Smooth muscle cell (in vitro differentiated cells): Measurements from ENCODE around the gene F7. TPM values are rescaled to one million over a fixed set of nuclear protein-coding genes. Genes with fewer than 3 reads are reported as not detected.
"Not testable (repeated sequence)": the region's sequence is repeated elsewhere in the genome, so short reads cannot be mapped to it uniquely, and the experiment has no call there.

Experiments
- DNase-seq: peaks from one replicate; lab custom pipeline; 2025; ENCODE audit not compliant: unreplicated experiment; lab: John Stamatoyannopoulos, UW
- H2AFZ ChIP-seq: fragments of 200-600 bp; sonication (generic); 2 replicates; pipeline ENCODE4 v1.6.0; 2016; ENCODE audit warnings: antibody characterized with exemption, low read depth, mild to moderate bottlenecking
- H3F3A ChIP-seq: fragments of 200-600 bp; sonication (generic); 2 replicates; pipeline ENCODE4 v1.6.0; 2017; ENCODE audit warnings: antibody characterized with exemption, low read depth
- H3K27ac ChIP-seq: fragments of 200-600 bp; sonication (generic); 2 replicates; pipeline ENCODE4 v1.5.1; 2016; ENCODE audit warnings: low read depth, mild to moderate bottlenecking
- H3K27me3 ChIP-seq: fragments of 200-600 bp; sonication (generic); 2 replicates; pipeline ENCODE4 v1.6.1; 2016; ENCODE audit warnings: low read depth, mild to moderate bottlenecking
- H3K36me3 ChIP-seq: fragments of 200-600 bp; sonication (generic); 2 replicates; pipeline ENCODE4 v1.5.1; 2016; ENCODE audit warnings: low read depth
- H3K4me1 ChIP-seq: fragments of 200-600 bp; sonication (generic); 2 replicates; pipeline ENCODE4 v1.5.1; 2016; ENCODE audit warnings: low read depth
- H3K4me2 ChIP-seq: fragments of 200-600 bp; sonication (generic); 2 replicates; pipeline ENCODE4 v1.6.0; 2016; ENCODE audit warnings: mild to moderate bottlenecking
- H3K4me3 ChIP-seq: fragments of 200-600 bp; sonication (generic); 2 replicates; pipeline ENCODE4 v1.5.1; 2016; ENCODE audit warnings: mild to moderate bottlenecking
- H3K79me2 ChIP-seq: fragments of 200-600 bp; sonication (generic); 2 replicates; pipeline ENCODE4 v1.6.0; 2016; ENCODE audit warnings: low read depth, mild to moderate bottlenecking
- H3K9ac ChIP-seq: fragments of 200-600 bp; sonication (generic); 2 replicates; pipeline ENCODE4 v1.6.0; 2016; ENCODE audit warnings: low read depth
- H3K9me3 ChIP-seq: fragments of 200-600 bp; sonication (generic); replicated peaks from 2 replicates; pipeline ENCODE4 v1.5.1; 2016; ENCODE audit warnings: low read depth
- H4K20me1 ChIP-seq: fragments of 200-600 bp; sonication (generic); 2 replicates; pipeline ENCODE4 v1.6.0; 2016; ENCODE audit warnings: low read depth
- WGBS: methylation state at CpG from one replicate; pipeline ENCODE4 v1.1.7; 2016; ENCODE audit warnings: low lambda C conversion rate; 5-methylcytosine and 5-hydroxymethylcytosine counted together
- polyA plus RNA-seq: library from polyadenylated mRNA; unstranded; fragments of >200 nt; fragmentation: Nextera tagmentation; extraction: Ambion mirVana; gene quantifications from 2 replicates; pipeline ENCODE4 v1.2.1, GENCODE V29; 2016
- total RNA-seq: library from RNA; depleted of rRNA; stranded (reverse); fragments of >200 nt; gene quantifications from 2 replicates; pipeline ENCODE4 v1.2.3, GENCODE V29; 2014
- TF ChIP-seq, protein P1 (sequence below): fragments of 200-600 bp; sonication (generic); IDR thresholded peaks from 2 replicates; pipeline ENCODE4 v1.5.1; 2017; ENCODE audit warnings: borderline replicate concordance, mild to moderate bottlenecking, antibody characterized with exemption; ENCODE audit not compliant: insufficient read depth, poor library complexity, severe bottlenecking

Gene F7
- total and polyA plus RNA-seq, 2 experiments from 2014 or later, result 0.63 to 1.7 TPM

DNA sequence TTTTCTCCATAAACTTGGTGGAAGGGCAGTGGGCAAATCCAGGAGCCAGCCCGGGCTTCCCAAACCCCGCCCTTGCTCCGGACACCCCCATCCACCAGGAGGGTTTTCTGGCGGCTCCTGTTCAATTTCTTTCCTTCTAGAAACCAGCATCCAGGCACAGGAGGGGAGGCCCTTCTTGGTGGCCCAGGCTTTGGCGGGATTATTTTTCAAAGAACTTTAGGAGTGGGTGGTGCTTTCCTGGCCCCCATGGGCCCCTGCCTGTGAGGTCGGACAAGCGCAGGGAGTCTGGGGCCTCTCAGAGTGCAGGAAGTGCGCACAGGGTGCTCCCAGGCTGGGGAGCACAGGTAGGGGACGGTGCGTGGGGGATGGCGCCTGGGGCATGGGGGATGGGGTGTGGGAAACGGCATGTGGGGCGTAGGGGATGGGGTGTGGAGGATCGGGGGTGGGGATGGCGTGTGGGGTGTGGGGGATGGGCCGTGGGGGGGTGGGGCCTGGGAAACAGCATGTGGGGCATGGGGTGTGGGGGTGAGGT lies 396 bp downstream of the F7 start:
- Histone ChIP-seq H3K4me3 (no peak overlapping the region), H3K79me2 (no peaks in the 10 kb centered on the region), H3F3A (no peaks in the 10 kb centered on the region), H3K4me2 (no peak overlapping the region), H3K27ac (no peak overlapping the region), H3K9me3 (no peaks in the 10 kb centered on the region), H3K4me1 (no peaks in the 10 kb centered on the region), H4K20me1 (no peaks in the 10 kb centered on the region), H3K36me3 (no peaks in the 10 kb centered on the region), H3K27me3 (peaks cover 5% of the 10 kb centered on the region), H2AFZ (no peak overlapping the region), H3K9ac (no peak overlapping the region)
- TF ChIP-seq, protein P1, sequence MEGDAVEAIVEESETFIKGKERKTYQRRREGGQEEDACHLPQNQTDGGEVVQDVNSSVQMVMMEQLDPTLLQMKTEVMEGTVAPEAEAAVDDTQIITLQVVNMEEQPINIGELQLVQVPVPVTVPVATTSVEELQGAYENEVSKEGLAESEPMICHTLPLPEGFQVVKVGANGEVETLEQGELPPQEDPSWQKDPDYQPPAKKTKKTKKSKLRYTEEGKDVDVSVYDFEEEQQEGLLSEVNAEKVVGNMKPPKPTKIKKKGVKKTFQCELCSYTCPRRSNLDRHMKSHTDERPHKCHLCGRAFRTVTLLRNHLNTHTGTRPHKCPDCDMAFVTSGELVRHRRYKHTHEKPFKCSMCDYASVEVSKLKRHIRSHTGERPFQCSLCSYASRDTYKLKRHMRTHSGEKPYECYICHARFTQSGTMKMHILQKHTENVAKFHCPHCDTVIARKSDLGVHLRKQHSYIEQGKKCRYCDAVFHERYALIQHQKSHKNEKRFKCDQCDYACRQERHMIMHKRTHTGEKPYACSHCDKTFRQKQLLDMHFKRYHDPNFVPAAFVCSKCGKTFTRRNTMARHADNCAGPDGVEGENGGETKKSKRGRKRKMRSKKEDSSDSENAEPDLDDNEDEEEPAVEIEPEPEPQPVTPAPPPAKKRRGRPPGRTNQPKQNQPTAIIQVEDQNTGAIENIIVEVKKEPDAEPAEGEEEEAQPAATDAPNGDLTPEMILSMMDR, result no peak
- no peak for DNase-seq
- 74% methylated on average over 9 of the region's 16 CpGs for WGBS

DNA sequence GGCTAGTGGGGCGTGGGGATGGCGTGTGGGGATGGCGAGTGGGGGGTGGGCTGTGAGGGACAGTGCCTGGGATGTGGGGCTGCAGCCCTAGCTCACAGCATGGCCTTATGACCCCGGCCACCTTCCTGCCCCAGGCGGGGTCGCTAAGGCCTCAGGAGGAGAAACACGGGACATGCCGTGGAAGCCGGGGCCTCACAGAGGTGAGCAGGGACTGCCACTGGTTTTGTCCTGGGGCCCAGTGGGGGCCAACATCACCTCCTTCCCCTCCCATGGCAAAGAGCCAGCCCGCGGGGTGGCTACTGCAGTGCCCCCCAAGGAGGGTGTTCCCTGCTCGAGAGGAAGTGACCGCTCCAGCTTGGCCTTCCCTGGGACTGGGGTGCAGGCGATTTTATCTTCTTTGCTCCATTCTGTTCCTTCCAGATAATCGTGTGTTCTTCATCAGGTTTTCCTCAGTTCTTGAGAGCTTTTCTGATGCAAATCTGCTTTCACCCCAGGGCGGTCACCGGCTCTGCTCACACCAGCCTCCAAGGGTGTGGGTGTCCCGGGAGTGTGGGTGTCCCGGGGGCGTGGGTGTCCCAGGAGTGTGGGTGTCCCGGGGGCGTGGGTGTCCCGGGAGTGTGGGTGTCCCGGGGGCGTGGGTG lies 1.2 kb downstream of the F7 start:
- Histone ChIP-seq H3K79me2 (no peaks in the 10 kb centered on the region), H3F3A (no peaks in the 10 kb centered on the region), H3K9ac (no peak overlapping the region), H3K27ac (no peak overlapping the region), H4K20me1 (no peaks in the 10 kb centered on the region), H2AFZ (no peak overlapping the region), H3K9me3 (no peaks in the 10 kb centered on the region), H3K4me3 (no peak overlapping the region), H3K4me2 (no peak overlapping the region), H3K27me3 (peaks cover 5% of the 10 kb centered on the region), H3K36me3 (no peaks in the 10 kb centered on the region), H3K4me1 (no peaks in the 10 kb centered on the region)
- no peak for DNase-seq
- 88% methylated on average over 15 of the region's 25 CpGs for WGBS
- TF ChIP-seq, protein P1, result no peak

DNA sequence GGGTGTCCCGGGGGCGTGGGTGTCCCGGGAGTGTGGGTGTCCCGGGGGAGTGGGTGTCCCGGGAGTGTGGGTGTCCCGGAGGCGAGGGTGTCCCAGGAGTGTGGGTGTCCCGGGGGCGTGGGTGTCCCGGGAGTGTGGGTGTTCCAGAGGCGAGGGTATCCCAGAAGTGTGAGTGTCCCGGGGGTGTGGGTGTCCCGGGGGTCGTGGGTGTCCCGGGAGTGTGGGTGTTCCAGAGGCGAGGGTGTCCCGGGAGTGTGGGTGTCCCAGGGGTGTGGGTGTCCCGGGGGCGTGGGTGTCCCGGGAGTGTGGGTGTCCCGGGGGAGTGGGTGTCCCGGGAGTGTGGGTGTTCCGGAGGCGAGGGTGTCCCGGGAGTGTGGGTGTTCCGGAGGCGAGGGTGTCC lies 2.9 kb downstream of the F7 start:
- not testable (repeated sequence) for H3K4me3 ChIP-seq, H3K27me3 ChIP-seq, H4K20me1 ChIP-seq, H3K36me3 ChIP-seq, H3K27ac ChIP-seq, H3K9ac ChIP-seq, H3K4me2 ChIP-seq, H3K79me2 ChIP-seq, H3K4me1 ChIP-seq, DNase-seq, H3K9me3 ChIP-seq, H3F3A ChIP-seq, H2AFZ ChIP-seq
- WGBS, result no CpG with 5 or more reads among the region's 27 CpGs

DNA sequence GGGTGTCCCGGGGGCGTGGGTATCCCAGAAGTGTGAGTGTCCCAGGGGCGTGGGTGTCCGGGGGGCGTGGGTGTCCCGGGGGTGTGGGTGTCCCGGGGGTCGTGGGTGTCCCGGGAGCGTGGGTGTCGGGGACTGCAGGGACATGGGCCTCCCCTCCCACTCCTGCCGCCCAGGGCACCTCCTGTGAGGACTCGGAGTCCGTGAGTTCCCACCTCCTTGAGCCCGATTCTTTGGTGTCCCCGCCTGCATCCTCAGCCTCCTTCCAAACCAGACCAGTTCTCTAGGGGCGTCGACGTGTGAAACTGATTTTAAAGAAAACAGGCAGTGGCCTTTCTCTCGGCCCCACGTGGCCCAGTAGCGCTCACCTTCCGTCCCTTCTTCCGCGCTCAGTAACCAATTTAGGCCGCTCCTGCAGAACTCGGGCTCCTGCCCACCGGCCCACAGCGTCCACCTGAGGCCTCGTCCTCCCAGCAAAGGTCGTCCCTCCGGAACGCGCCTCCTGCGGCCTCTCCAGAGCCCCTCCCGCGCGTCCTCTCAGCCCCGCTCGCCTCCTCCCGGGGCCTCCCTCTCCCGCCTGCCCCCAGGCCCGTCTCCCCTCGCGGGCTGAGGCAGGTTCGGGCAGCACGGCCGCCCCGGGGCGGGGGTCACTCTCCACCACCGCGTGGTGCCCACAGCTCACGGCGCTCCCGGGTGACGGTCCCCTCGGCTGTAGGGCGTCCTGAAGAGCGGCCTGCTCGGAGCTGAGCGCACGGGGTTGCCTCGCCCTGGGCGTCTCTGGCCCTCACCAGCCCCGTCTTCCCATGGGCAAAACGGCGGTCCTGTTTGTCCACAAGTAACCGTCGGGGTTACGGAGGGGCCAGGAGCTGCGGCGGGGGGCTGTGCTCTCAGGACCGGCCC lies 3.8 kb downstream of the F7 start:
- peak overlapping the region; percentile 48 for H3K4me3 ChIP-seq
- H3K27ac ChIP-seq, result no peak overlapping the region
- no peaks in the 10 kb centered on the region for H3K36me3 ChIP-seq
- H3K79me2 ChIP-seq, result no peaks in the 10 kb centered on the region
- WGBS, result 36% methylated on average over 59 of the region's 73 CpGs
- no peak for DNase-seq
- peaks cover 5% of the 10 kb centered on the region for H3K27me3 ChIP-seq
- TF ChIP-seq, protein P1, result no peak
- no peak overlapping the region for H3K9ac ChIP-seq
- H3F3A ChIP-seq, result no peaks in the 10 kb centered on the region
- H2AFZ ChIP-seq, result peak overlapping the region; percentile 62
- no peaks in the 10 kb centered on the region for H4K20me1 ChIP-seq
- H3K4me2 ChIP-seq, result peak overlapping the region; percentile 88
- no peaks in the 10 kb centered on the region for H3K9me3 ChIP-seq
- no peaks in the 10 kb centered on the region for H3K4me1 ChIP-seq
